Kidney epithelial cell (primary cell): ENCODE results near the gene RBPJ. TPM values are rescaled to one million over a fixed set of nuclear protein-coding genes. Genes with fewer than 3 reads are reported as not detected.

Experiments used
- DNase-seq: peaks from one replicate; pipeline ENCODE4 v3.0.0-alpha.2; 2010; ENCODE audit warnings: low read depth
- H3K27me3 ChIP-seq: 2 replicates; pipeline ENCODE4 v1.6.0; 2011; ENCODE audit warnings: low read length; ENCODE audit not compliant: control insufficient read depth, insufficient read depth
- H3K36me3 ChIP-seq: 2 replicates; pipeline ENCODE4 v1.5.1; 2011; ENCODE audit warnings: low read length; ENCODE audit not compliant: control insufficient read depth, insufficient read depth
- H3K4me3 ChIP-seq: 2 replicates; pipeline ENCODE4 v1.5.1; 2011; ENCODE audit warnings: low read depth, mild to moderate bottlenecking, control low read depth, low read length
- total RNA-seq: library from RNA; depleted of rRNA; stranded (reverse); fragments of >200 nt; gene quantifications from 2 replicates; pipeline ENCODE4 v1.2.3, GENCODE V29; 2015
- TF ChIP-seq, protein P1 (sequence below): IDR thresholded peaks from 2 replicates; pipeline ENCODE4 v1.5.1; 2011; ENCODE audit warnings: mild to moderate bottlenecking, moderate library complexity, low read length, control low read depth, inconsistent platforms; ENCODE audit not compliant: insufficient read depth, poor library complexity, severe bottlenecking

The RBPJ gene
- total RNA-seq, 1 donor from 2014 or later, result 82.2 TPM

- Histone ChIP-seq H3K4me3 (no peak overlapping the region), H3K27me3 (peaks cover 2% of the 10 kb centered on the region), H3K36me3 (no peaks in the 10 kb centered on the region)
- no peak for DNase-seq
- TF ChIP-seq, protein P1, sequence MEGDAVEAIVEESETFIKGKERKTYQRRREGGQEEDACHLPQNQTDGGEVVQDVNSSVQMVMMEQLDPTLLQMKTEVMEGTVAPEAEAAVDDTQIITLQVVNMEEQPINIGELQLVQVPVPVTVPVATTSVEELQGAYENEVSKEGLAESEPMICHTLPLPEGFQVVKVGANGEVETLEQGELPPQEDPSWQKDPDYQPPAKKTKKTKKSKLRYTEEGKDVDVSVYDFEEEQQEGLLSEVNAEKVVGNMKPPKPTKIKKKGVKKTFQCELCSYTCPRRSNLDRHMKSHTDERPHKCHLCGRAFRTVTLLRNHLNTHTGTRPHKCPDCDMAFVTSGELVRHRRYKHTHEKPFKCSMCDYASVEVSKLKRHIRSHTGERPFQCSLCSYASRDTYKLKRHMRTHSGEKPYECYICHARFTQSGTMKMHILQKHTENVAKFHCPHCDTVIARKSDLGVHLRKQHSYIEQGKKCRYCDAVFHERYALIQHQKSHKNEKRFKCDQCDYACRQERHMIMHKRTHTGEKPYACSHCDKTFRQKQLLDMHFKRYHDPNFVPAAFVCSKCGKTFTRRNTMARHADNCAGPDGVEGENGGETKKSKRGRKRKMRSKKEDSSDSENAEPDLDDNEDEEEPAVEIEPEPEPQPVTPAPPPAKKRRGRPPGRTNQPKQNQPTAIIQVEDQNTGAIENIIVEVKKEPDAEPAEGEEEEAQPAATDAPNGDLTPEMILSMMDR, result no peak
Measured at GRCh38 chr4:26484032-26484515, 163.3 kb downstream of the RBPJ start.

- no peak overlapping the region for H3K4me3 ChIP-seq
- peaks cover 7% of the 10 kb centered on the region for H3K27me3 ChIP-seq
- H3K36me3 ChIP-seq, result no peaks in the 10 kb centered on the region
- no peak for DNase-seq
- TF ChIP-seq, protein P1, result no peak
Measured at GRCh38 chr4:26484516-26484915, 163.7 kb downstream of the RBPJ start.

Other genes with a start within 250 kb of the RBPJ start
- gene CCKAR, start 169.5 kb downstream of the RBPJ start, total RNA-seq, result 0.04 TPM in 1 of 2 replicates, not detected in the other